NCI-H2227 (cell line): Measurements from ENCODE around the gene KLHL41.
"Not testable (repeated sequence)": the region's sequence is repeated elsewhere in the genome, so short reads cannot be mapped to it uniquely, and the experiment has no call there.

Experiments used
- DNase-seq: peaks from one replicate; lab custom pipeline; 2025; ENCODE audit not compliant: unreplicated experiment; lab: John Stamatoyannopoulos, UW

Gene KLHL41

GRCh38 chr2:169570752-169571151, 61.2 kb downstream of the KLHL41 start:
- not testable (repeated sequence) for DNase-seq

DNA sequence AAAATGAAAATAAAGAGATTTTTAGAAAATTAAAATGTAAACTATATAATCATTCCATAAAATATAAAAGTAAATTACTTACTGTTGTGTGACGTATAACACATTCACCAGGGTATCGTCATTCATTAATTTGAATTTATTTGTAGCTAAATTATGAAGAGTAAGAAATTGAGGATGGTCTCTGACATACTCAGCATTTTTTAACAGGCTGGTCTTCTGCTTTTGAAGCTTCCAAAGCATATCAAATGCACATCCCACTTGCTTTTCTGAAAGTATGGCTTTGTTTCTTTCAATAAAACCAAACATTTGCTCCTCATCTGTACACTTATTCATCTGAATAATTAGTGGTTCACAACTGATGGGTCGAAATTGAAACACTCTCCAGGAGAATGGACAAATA, 62.1 kb downstream of the KLHL41 start:
- DNase-seq, result no peak

DNA sequence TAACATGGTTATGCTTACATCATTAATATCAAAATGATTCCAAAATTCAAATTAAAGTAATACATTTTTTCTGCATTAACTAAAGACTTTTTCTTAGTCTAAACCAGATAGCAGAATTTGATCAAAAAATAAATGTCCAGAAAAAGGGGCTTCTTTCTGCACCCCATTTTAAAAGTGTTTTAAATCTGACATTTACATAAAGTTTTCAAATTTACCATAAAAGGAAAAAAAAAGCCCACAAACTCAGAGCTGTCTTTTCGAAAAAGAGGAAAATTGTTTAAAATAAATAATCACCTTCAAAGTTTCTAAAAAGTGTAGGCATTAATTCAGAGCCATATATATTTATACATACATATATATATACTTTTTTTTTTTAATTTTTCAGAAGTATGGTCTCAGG, 62.7 kb downstream of the KLHL41 start:
- DNase-seq, result no peak

DNA sequence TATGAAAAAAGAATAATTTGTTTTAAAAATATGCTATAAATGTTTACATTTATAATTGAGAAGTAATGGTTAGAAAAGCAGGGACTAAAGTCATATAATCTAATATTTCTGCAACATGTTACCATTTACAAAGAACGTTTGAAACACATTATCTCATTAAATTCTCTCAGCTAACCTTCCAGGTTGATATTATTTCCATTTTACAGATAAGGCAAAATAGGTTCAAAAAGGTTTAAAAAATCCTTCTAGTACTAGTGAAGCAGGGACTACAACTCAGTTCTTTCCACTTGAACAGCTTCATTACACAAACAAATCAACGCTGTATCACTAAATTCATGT, 63.3 kb downstream of the KLHL41 start:
- DNase-seq, result no peak

- DNase-seq, result peak; percentile 96
Measured at GRCh38 chr2:169573160-169573973, 63.9 kb downstream of the KLHL41 start, which contains the start of gene FASTKD1. TSS of gene FASTKD1 (minus strand) at chr2:169573865. CDS start at chr2:169572029, 1,836 bp downstream.

- no peak for DNase-seq
Measured at GRCh38 chr2:169573974-169574299, 64.4 kb downstream of the KLHL41 start.

DNA sequence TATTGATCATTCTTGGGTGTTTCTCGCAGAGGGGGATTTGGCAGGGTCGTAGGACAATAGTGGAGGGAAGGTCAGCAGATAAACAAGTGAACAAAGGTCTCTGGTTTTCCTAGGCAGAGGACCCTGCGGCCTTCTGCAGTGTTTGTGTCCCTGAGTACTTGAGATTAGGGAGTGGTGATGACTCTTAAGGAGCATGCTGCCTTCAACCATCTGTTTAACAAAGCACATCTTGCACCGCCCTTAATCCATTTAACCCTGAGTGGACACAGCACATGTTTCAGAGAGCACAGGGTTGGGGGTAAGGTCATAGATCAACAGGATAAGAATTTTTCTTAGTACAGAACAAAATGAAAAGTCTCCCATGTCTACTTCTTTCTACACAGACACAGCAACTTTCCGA, 65.0 kb downstream of the KLHL41 start:
- not testable (repeated sequence) for DNase-seq

- DNase-seq, result not testable (repeated sequence)
Measured at GRCh38 chr2:169575264-169575663, 65.8 kb downstream of the KLHL41 start.
